ENCODE measurements around the gene OXNAD1. TPM values are rescaled to one million over a fixed set of nuclear protein-coding genes. Genes with fewer than 3 reads are reported as not detected.

The OXNAD1 gene
- total and polyA plus RNA-seq, 2 of the 13 experiments (the other 11 are each of a cell fraction or from before 2014, with no cell fraction given): 9.9 to 18.8 TPM

DNA sequence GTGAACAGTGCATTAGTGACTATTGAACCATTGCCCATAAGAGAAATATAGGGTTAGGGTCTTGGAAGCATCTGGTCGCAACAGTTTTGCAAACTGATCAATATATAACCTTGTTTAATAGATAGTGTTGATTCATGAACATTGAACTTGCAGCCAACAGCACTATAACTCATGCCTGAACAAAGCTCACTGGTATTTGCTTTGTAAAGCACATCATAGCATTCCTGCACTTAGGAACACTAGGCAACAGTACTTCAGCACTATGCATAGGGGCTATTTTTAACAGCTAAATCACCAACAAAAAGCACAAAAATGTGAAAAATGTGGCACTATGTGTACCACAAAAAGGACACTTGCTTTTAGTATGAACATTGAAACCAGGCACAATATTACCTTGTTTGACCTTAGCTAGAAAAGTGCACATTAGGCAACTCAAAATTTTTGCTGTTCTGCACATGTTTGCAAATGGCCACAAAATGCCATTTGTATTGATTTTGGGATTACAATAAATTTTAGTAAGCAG is 68.0 kb downstream of the OXNAD1 start (continued):
- peak; percentile 81 for TF ChIP-seq POGZ (CRISPR knock-in tag; IDR thresholded peaks at IDR 0.05)
- TF ChIP-seq BCL6 (CRISPR knock-in tag; IDR thresholded peaks at IDR 0.05): peak; percentile 88
- no peak for TF ChIP-seq NCOA5 (CRISPR knock-in tag; IDR thresholded peaks at IDR 0.05)
- TF ChIP-seq ZNF180 (CRISPR knock-in tag; IDR thresholded peaks at IDR 0.05; ENCODE audit: borderline replicate concordance, low read depth): no peak
- peak; percentile 74; the same call in 1 of the 2 replicates for TF ChIP-seq FOXJ3 (CRISPR knock-in tag; IDR thresholded peaks at IDR 0.05; ENCODE audit: borderline replicate concordance)
- TF ChIP-seq TBX2 (CRISPR knock-in tag; IDR thresholded peaks at IDR 0.05; ENCODE audit: borderline replicate concordance): peak; percentile 89
- TF ChIP-seq GPN1 (CRISPR knock-in tag; IDR thresholded peaks at IDR 0.05; ENCODE audit: borderline replicate concordance): no peak
- TF ChIP-seq, protein P1, sequence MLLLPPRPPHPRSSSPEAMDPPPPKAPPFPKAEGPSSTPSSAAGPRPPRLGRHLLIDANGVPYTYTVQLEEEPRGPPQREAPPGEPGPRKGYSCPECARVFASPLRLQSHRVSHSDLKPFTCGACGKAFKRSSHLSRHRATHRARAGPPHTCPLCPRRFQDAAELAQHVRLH (CRISPR knock-in tag; IDR thresholded peaks at IDR 0.05; ENCODE audit: borderline replicate concordance, low read depth): no peak
- no peak for TF ChIP-seq MTA1 (CRISPR knock-in tag; IDR thresholded peaks at IDR 0.05; ENCODE audit: borderline replicate concordance)
- no peak; the same call in 1 of the 2 replicates for TF ChIP-seq DMAP1 (CRISPR knock-in tag; IDR thresholded peaks at IDR 0.05)
- no peak for TF ChIP-seq IKZF1 (IDR thresholded peaks at IDR 0.05)
- TF ChIP-seq ZNF598 (CRISPR knock-in tag; IDR thresholded peaks at IDR 0.05; ENCODE audit: borderline replicate concordance): no peak
- TF ChIP-seq ZNF619 (CRISPR knock-in tag; IDR thresholded peaks at IDR 0.05): no peak
- TF ChIP-seq, protein P2, sequence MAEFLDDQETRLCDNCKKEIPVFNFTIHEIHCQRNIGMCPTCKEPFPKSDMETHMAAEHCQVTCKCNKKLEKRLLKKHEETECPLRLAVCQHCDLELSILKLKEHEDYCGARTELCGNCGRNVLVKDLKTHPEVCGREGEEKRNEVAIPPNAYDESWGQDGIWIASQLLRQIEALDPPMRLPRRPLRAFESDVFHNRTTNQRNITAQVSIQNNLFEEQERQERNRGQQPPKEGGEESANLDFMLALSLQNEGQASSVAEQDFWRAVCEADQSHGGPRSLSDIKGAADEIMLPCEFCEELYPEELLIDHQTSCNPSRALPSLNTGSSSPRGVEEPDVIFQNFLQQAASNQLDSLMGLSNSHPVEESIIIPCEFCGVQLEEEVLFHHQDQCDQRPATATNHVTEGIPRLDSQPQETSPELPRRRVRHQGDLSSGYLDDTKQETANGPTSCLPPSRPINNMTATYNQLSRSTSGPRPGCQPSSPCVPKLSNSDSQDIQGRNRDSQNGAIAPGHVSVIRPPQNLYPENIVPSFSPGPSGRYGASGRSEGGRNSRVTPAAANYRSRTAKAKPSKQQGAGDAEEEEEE (CRISPR knock-in tag; IDR thresholded peaks at IDR 0.05; ENCODE audit: borderline replicate concordance): no peak
- TF ChIP-seq, protein P3, sequence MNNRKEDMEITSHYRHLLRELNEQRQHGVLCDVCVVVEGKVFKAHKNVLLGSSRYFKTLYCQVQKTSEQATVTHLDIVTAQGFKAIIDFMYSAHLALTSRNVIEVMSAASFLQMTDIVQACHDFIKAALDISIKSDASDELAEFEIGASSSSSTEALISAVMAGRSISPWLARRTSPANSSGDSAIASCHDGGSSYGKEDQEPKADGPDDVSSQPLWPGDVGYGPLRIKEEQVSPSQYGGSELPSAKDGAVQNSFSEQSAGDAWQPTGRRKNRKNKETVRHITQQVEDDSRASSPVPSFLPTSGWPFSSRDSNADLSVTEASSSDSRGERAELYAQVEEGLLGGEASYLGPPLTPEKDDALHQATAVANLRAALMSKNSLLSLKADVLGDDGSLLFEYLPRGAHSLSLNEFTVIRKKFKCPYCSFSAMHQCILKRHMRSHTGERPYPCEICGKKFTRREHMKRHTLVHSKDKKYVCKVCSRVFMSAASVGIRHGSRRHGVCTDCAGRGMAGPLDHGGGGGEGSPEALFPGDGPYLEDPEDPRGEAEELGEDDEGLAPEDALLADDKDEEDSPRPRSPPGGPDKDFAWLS (CRISPR knock-in tag; IDR thresholded peaks at IDR 0.05; ENCODE audit: borderline replicate concordance): no peak
- TF ChIP-seq ZEB1 (IDR thresholded peaks at IDR 0.05; ENCODE audit: insufficient replicate concordance, low read depth): no peak
- TF ChIP-seq ZNF773 (CRISPR knock-in tag; IDR thresholded peaks at IDR 0.05; ENCODE audit: borderline replicate concordance): no peak
- TF ChIP-seq ZBTB8A (CRISPR knock-in tag; IDR thresholded peaks at IDR 0.05; ENCODE audit: borderline replicate concordance, low read depth): no peak
- no peak for TF ChIP-seq GTF3A (CRISPR knock-in tag; conservative IDR thresholded peaks at IDR 0.05)
- no peak for TF ChIP-seq ZNF121 (CRISPR knock-in tag; IDR thresholded peaks at IDR 0.05)
- no peak for TF ChIP-seq U2AF1 (optimal IDR thresholded peaks at IDR 0.05; ENCODE audit: low read depth, low read length)
- TF ChIP-seq YY1 (IDR thresholded peaks at IDR 0.05; ENCODE audit: insufficient read depth, insufficient replicate concordance, low read depth, low read length): no peak
- TF ChIP-seq, protein P4, sequence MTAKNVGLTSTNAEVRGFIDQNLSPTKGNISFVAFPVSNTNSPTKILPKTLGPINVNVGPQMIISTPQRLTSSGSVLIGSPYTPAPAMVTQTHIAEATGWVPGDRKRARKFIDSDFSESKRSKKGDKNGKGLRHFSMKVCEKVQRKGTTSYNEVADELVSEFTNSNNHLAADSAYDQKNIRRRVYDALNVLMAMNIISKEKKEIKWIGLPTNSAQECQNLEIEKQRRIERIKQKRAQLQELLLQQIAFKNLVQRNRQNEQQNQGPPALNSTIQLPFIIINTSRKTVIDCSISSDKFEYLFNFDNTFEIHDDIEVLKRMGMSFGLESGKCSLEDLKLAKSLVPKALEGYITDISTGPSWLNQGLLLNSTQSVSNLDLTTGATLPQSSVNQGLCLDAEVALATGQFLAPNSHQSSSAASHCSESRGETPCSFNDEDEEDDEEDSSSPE (CRISPR knock-in tag; IDR thresholded peaks at IDR 0.05): no peak
- peak; percentile 45; the same call in 1 of the 2 replicates for TF ChIP-seq ERF (CRISPR knock-in tag; IDR thresholded peaks at IDR 0.05)
- no peak for TF ChIP-seq REXO4 (CRISPR knock-in tag; IDR thresholded peaks at IDR 0.05; ENCODE audit: borderline replicate concordance)
- TF ChIP-seq POLR2AphosphoS2 (IDR thresholded peaks at IDR 0.05; ENCODE audit: low read depth, low read length): no peak
- no peak for TF ChIP-seq ZNF430 (CRISPR knock-in tag; IDR thresholded peaks at IDR 0.05)
- no peak for TF ChIP-seq TCF7L2 (IDR thresholded peaks at IDR 0.05; ENCODE audit: low read depth, low read length)
- no peak for TF ChIP-seq ZNF160 (CRISPR knock-in tag; IDR thresholded peaks at IDR 0.05)

Data from HepG2 (cell line).